Measurements from ENCODE around the gene LTBP1.
"Not testable (repeated sequence)": the region's sequence is repeated elsewhere in the genome, so short reads cannot be mapped to it uniquely, and the experiment has no call there.

DNA sequence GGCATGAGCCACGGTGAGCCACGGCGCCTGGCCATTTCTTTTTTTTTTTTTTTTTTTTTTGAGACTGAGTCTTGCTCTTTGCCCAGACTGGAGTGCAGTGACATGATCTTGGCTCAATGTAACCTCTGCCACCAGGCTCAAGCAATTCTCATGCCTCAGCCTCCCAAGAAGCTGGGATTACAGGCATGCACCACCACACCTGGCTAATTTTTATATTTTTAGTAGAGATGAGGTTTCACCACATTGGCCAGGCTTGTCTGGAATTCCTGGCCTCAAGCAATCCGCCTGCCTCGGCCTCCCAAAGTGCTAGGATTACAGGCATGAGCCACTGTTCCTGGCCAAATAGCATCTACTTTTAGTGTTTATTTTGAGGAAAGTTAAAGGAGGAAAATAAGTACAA is 25.3 kb upstream of the LTBP1 start:
- TF ChIP-seq, protein P1, sequence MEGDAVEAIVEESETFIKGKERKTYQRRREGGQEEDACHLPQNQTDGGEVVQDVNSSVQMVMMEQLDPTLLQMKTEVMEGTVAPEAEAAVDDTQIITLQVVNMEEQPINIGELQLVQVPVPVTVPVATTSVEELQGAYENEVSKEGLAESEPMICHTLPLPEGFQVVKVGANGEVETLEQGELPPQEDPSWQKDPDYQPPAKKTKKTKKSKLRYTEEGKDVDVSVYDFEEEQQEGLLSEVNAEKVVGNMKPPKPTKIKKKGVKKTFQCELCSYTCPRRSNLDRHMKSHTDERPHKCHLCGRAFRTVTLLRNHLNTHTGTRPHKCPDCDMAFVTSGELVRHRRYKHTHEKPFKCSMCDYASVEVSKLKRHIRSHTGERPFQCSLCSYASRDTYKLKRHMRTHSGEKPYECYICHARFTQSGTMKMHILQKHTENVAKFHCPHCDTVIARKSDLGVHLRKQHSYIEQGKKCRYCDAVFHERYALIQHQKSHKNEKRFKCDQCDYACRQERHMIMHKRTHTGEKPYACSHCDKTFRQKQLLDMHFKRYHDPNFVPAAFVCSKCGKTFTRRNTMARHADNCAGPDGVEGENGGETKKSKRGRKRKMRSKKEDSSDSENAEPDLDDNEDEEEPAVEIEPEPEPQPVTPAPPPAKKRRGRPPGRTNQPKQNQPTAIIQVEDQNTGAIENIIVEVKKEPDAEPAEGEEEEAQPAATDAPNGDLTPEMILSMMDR (IDR thresholded peaks at IDR 0.05), result not testable (repeated sequence)
- TF ChIP-seq POLR2A (IDR thresholded peaks at IDR 0.05), result not testable (repeated sequence)

Measured in adrenal gland (tissue), 5 donors.